ENCODE measurements around the gene SDK1.

- TF ChIP-seq POLR2A (IDR thresholded peaks at IDR 0.05; ENCODE audit: low read length) (no peak), GATA1 (IDR thresholded peaks at IDR 0.05; ENCODE audit: low read depth, low read length) (no peak)
Observed at GRCh38 chr7:3265388-3265787, 35.7 kb upstream of the SDK1 start.
